ENCODE data around the gene MTERF4.

MTERF4 gene

GRCh38 chr2:241083091-241083415, 19.0 kb downstream of the MTERF4 start:
- no peak overlapping the region for H3K27ac ChIP-seq

GRCh38 chr2:241082341-241083090, 19.6 kb downstream of the MTERF4 start:
- Histone ChIP-seq H3K27ac (no peak overlapping the region), H3K36me3 (replicated peaks) (peaks cover 3% of the 10 kb centered on the region), H3K27me3 (replicated peaks) (no peaks in the 10 kb centered on the region), H3K4me3 (ENCODE audit: low read depth, low read length) (no peak overlapping the region)
- DNase-seq: no peak
- in situ Hi-C loops (cut with HindIII; ENCODE audit: low pct_ligation_motif_present, low sequenced_read_pairs): loop anchor here (25.0 kb wide), 1 partner anchor 245 kb away; no protein-coding TSS in a partner anchor
- TF ChIP-seq CTCF (IDR thresholded peaks at IDR 0.05; ENCODE audit: low read depth, low read length, missing control alignments): no peak

More at GRCh38 chr2:241083091-241083415, 19.0 kb downstream of the MTERF4 start:
- no peak overlapping the region for H3K4me3 ChIP-seq (ENCODE audit: low read depth, low read length)
- H3K27me3 ChIP-seq (replicated peaks): no peaks in the 10 kb centered on the region
- peaks cover 9% of the 10 kb centered on the region for H3K36me3 ChIP-seq (replicated peaks)
- in situ Hi-C loops (cut with HindIII; ENCODE audit: low pct_ligation_motif_present, low sequenced_read_pairs): loop anchor here (25.0 kb wide), 1 partner anchor 246 kb away; no protein-coding TSS in a partner anchor
- no peak for TF ChIP-seq CTCF (IDR thresholded peaks at IDR 0.05; ENCODE audit: low read depth, low read length, missing control alignments)
- no peak for DNase-seq

GRCh38 chr2:241081643-241082340, 20.3 kb downstream of the MTERF4 start:
- Histone ChIP-seq H3K27ac (no peak overlapping the region), H3K27me3 (replicated peaks) (no peaks in the 10 kb centered on the region), H3K4me3 (ENCODE audit: low read depth, low read length) (no peak overlapping the region), H3K36me3 (replicated peaks) (no peaks in the 10 kb centered on the region)
- in situ Hi-C loops (cut with HindIII; ENCODE audit: low pct_ligation_motif_present, low sequenced_read_pairs): loop anchor here (25.0 kb wide), 1 partner anchor 244 kb away; no protein-coding TSS in a partner anchor
- DNase-seq: no peak
- TF ChIP-seq CTCF (IDR thresholded peaks at IDR 0.05; ENCODE audit: low read depth, low read length, missing control alignments): no peak

GRCh38 chr2:241081190-241081642, 20.9 kb downstream of the MTERF4 start:
- H3K4me3 ChIP-seq (ENCODE audit: low read depth, low read length): no peak overlapping the region

More at GRCh38 chr2:241081190-241081642, 20.9 kb downstream of the MTERF4 start:
- no peaks in the 10 kb centered on the region for H3K27me3 ChIP-seq (replicated peaks)
- H3K36me3 ChIP-seq (replicated peaks): no peaks in the 10 kb centered on the region
- in situ Hi-C loops (cut with HindIII; ENCODE audit: low pct_ligation_motif_present, low sequenced_read_pairs): loop anchor here (25.0 kb wide), 1 partner anchor 244 kb away; no protein-coding TSS in a partner anchor
- no peak overlapping the region for H3K27ac ChIP-seq
- no peak for TF ChIP-seq CTCF (IDR thresholded peaks at IDR 0.05; ENCODE audit: low read depth, low read length, missing control alignments)
- no peak for DNase-seq

Measured in brain microvascular endothelial cell (primary cell).